GM18526 (cell line): ENCODE results near the gene GFOD2.

ENCODE experiments used
- POLR2A ChIP-seq: IDR thresholded peaks from 3 replicates; pipeline ENCODE4 v1.6.1; 2011; ENCODE audit not compliant: insufficient read length; ENCODE audit errors: extremely low read depth

The GFOD2 gene

GRCh38 chr16:67651847-67652246 is 67.3 kb downstream of the GFOD2 start:
- no peak for TF ChIP-seq POLR2A

GRCh38 chr16:67651039-67651438 is 68.1 kb downstream of the GFOD2 start:
- no peak for TF ChIP-seq POLR2A

GRCh38 chr16:67650023-67650422 is 69.1 kb downstream of the GFOD2 start:
- TF ChIP-seq POLR2A, result no peak

GRCh38 chr16:67649494-67649931 is 69.6 kb downstream of the GFOD2 start:
- TF ChIP-seq POLR2A, result no peak

- TF ChIP-seq POLR2A, result no peak
Measured at GRCh38 chr16:67648764-67649407, 70.2 kb downstream of the GFOD2 start.

GRCh38 chr16:67648088-67648763 is 70.9 kb downstream of the GFOD2 start:
- TF ChIP-seq POLR2A, result no peak

- no peak for TF ChIP-seq POLR2A
Measured at GRCh38 chr16:67647681-67648080, 71.4 kb downstream of the GFOD2 start.

GRCh38 chr16:67647111-67647651 is 71.9 kb downstream of the GFOD2 start:
- TF ChIP-seq POLR2A, result no peak

- TF ChIP-seq POLR2A, result no peak
Measured at GRCh38 chr16:67645397-67646121, 73.6 kb downstream of the GFOD2 start.

- TF ChIP-seq POLR2A, result no peak
Measured at GRCh38 chr16:67644038-67644437, 75.1 kb downstream of the GFOD2 start.

GRCh38 chr16:67641779-67642708 is 77.1 kb downstream of the GFOD2 start:
- TF ChIP-seq POLR2A, result no peak

GRCh38 chr16:67637625-67638024 is 81.5 kb downstream of the GFOD2 start:
- TF ChIP-seq POLR2A, result no peak

GRCh38 chr16:67636713-67637112 is 82.4 kb downstream of the GFOD2 start:
- no peak for TF ChIP-seq POLR2A

- no peak for TF ChIP-seq POLR2A
Measured at GRCh38 chr16:67632415-67633172, 86.5 kb downstream of the GFOD2 start.
